Measurements from ENCODE around the gene WDR4.
"Not testable (repeated sequence)": the region's sequence is repeated elsewhere in the genome, so short reads cannot be mapped to it uniquely, and the experiment has no call there.

Gene WDR4

GRCh38 chr21:42878993-42879787, at the start of gene WDR4:
WDR4 (minus strand) TSS chr21:42879539; CDS start chr21:42879495, 44 bp downstream.
- no peaks in the 10 kb centered on the region for H3K27me3 ChIP-seq (ENCODE audit: control insufficient read depth, insufficient read depth, low read length)
- no peaks in the 10 kb centered on the region for H3K4me1 ChIP-seq (ENCODE audit: control insufficient read depth, insufficient read depth, low read length)
- H3K9me3 ChIP-seq (ENCODE audit: control insufficient read depth, insufficient read depth, low read length): no peaks in the 10 kb centered on the region
- H3K9ac ChIP-seq (ENCODE audit: low read depth, low read length): peak within 1 kb of the TSS; percentile 99
- H3K36me3 ChIP-seq (ENCODE audit: control insufficient read depth, insufficient read depth, low read length): peaks cover 11% of the 10 kb centered on the region
- H3K4me3 ChIP-seq (ENCODE audit: low read depth, low read length): peak within 1 kb of the TSS; percentile 98

GRCh38 chr21:42927474-42928200, 48.3 kb upstream of the WDR4 start:
- H3K4me1 ChIP-seq (ENCODE audit: control insufficient read depth, insufficient read depth, low read length); H3K36me3 ChIP-seq (ENCODE audit: control insufficient read depth, insufficient read depth, low read length); H3K4me3 ChIP-seq (ENCODE audit: low read depth, low read length); H3K9ac ChIP-seq (ENCODE audit: low read depth, low read length); H3K27me3 ChIP-seq (ENCODE audit: control insufficient read depth, insufficient read depth, low read length); H3K9me3 ChIP-seq (ENCODE audit: control insufficient read depth, insufficient read depth, low read length): not testable (repeated sequence)

- Histone ChIP-seq H3K9me3 (ENCODE audit: control insufficient read depth, insufficient read depth, low read length) (no peaks in the 10 kb centered on the region), H3K27me3 (ENCODE audit: control insufficient read depth, insufficient read depth, low read length) (no peaks in the 10 kb centered on the region), H3K36me3 (ENCODE audit: control insufficient read depth, insufficient read depth, low read length) (no peaks in the 10 kb centered on the region), H3K4me1 (ENCODE audit: control insufficient read depth, insufficient read depth, low read length) (peaks cover 7% of the 10 kb centered on the region), H3K9ac (ENCODE audit: low read depth, low read length) (peak within 1 kb of the TSS; percentile 47), H3K4me3 (ENCODE audit: low read depth, low read length) (peak within 1 kb of the TSS; percentile 30)
Observed at GRCh38 chr21:42925114-42925926, 46.0 kb upstream of the WDR4 start, which contains the start of gene ERVH48-1. ERVH48-1 (minus strand) TSS chr21:42925630; CDS start chr21:42919006, 6,624 bp downstream.

- H3K27me3 ChIP-seq (ENCODE audit: control insufficient read depth, insufficient read depth, low read length): no peaks in the 10 kb centered on the region
- H3K4me3 ChIP-seq (ENCODE audit: low read depth, low read length): peak overlapping the region; percentile 30
- peak overlapping the region; percentile 37 for H3K9ac ChIP-seq (ENCODE audit: low read depth, low read length)
Observed at GRCh38 chr21:42924433-42924751, 45.1 kb upstream of the WDR4 start.

GRCh38 chr21:42923553-42924432, 44.5 kb upstream of the WDR4 start:
- Histone ChIP-seq H3K4me3 (ENCODE audit: low read depth, low read length) (peak overlapping the region; percentile 30), H3K4me1 (ENCODE audit: control insufficient read depth, insufficient read depth, low read length) (peaks cover 7% of the 10 kb centered on the region), H3K27me3 (ENCODE audit: control insufficient read depth, insufficient read depth, low read length) (no peaks in the 10 kb centered on the region), H3K9me3 (ENCODE audit: control insufficient read depth, insufficient read depth, low read length) (no peaks in the 10 kb centered on the region), H3K9ac (ENCODE audit: low read depth, low read length) (peak overlapping the region; percentile 37), H3K36me3 (ENCODE audit: control insufficient read depth, insufficient read depth, low read length) (no peaks in the 10 kb centered on the region)

More at GRCh38 chr21:42924433-42924751, 45.1 kb upstream of the WDR4 start:
- Histone ChIP-seq H3K9me3 (ENCODE audit: control insufficient read depth, insufficient read depth, low read length) (no peaks in the 10 kb centered on the region), H3K4me1 (ENCODE audit: control insufficient read depth, insufficient read depth, low read length) (peaks cover 7% of the 10 kb centered on the region), H3K36me3 (ENCODE audit: control insufficient read depth, insufficient read depth, low read length) (no peaks in the 10 kb centered on the region)

- peaks cover 7% of the 10 kb centered on the region for H3K4me1 ChIP-seq (ENCODE audit: control insufficient read depth, insufficient read depth, low read length)
- H3K27me3 ChIP-seq (ENCODE audit: control insufficient read depth, insufficient read depth, low read length): no peaks in the 10 kb centered on the region
- H3K36me3 ChIP-seq (ENCODE audit: control insufficient read depth, insufficient read depth, low read length): no peaks in the 10 kb centered on the region
- H3K9me3 ChIP-seq (ENCODE audit: control insufficient read depth, insufficient read depth, low read length): no peaks in the 10 kb centered on the region
- no peak overlapping the region for H3K9ac ChIP-seq (ENCODE audit: low read depth, low read length)
- H3K4me3 ChIP-seq (ENCODE audit: low read depth, low read length): no peak overlapping the region
Observed at GRCh38 chr21:42922918-42923317, 43.6 kb upstream of the WDR4 start.

GRCh38 chr21:42921927-42922326, 42.6 kb upstream of the WDR4 start:
- Histone ChIP-seq H3K27me3 (ENCODE audit: control insufficient read depth, insufficient read depth, low read length) (no peaks in the 10 kb centered on the region), H3K9ac (ENCODE audit: low read depth, low read length) (no peak overlapping the region), H3K36me3 (ENCODE audit: control insufficient read depth, insufficient read depth, low read length) (no peaks in the 10 kb centered on the region), H3K9me3 (ENCODE audit: control insufficient read depth, insufficient read depth, low read length) (no peaks in the 10 kb centered on the region), H3K4me3 (ENCODE audit: low read depth, low read length) (no peak overlapping the region), H3K4me1 (ENCODE audit: control insufficient read depth, insufficient read depth, low read length) (peaks cover 7% of the 10 kb centered on the region)

- Histone ChIP-seq H3K4me1 (ENCODE audit: control insufficient read depth, insufficient read depth, low read length) (no peaks in the 10 kb centered on the region), H3K36me3 (ENCODE audit: control insufficient read depth, insufficient read depth, low read length) (no peaks in the 10 kb centered on the region), H3K9me3 (ENCODE audit: control insufficient read depth, insufficient read depth, low read length) (no peaks in the 10 kb centered on the region), H3K27me3 (ENCODE audit: control insufficient read depth, insufficient read depth, low read length) (no peaks in the 10 kb centered on the region), H3K4me3 (ENCODE audit: low read depth, low read length) (no peak overlapping the region), H3K9ac (ENCODE audit: low read depth, low read length) (no peak overlapping the region)
Observed at GRCh38 chr21:42918291-42918690, 39.0 kb upstream of the WDR4 start.

GRCh38 chr21:42913476-42913875, 34.1 kb upstream of the WDR4 start:
- Histone ChIP-seq H3K9me3 (ENCODE audit: control insufficient read depth, insufficient read depth, low read length) (no peaks in the 10 kb centered on the region), H3K9ac (ENCODE audit: low read depth, low read length) (no peak overlapping the region), H3K36me3 (ENCODE audit: control insufficient read depth, insufficient read depth, low read length) (peaks cover 19% of the 10 kb centered on the region), H3K27me3 (ENCODE audit: control insufficient read depth, insufficient read depth, low read length) (no peaks in the 10 kb centered on the region), H3K4me3 (ENCODE audit: low read depth, low read length) (no peak overlapping the region), H3K4me1 (ENCODE audit: control insufficient read depth, insufficient read depth, low read length) (no peaks in the 10 kb centered on the region)

- not testable (repeated sequence) for H3K4me1 ChIP-seq (ENCODE audit: control insufficient read depth, insufficient read depth, low read length); H3K27me3 ChIP-seq (ENCODE audit: control insufficient read depth, insufficient read depth, low read length); H3K9me3 ChIP-seq (ENCODE audit: control insufficient read depth, insufficient read depth, low read length); H3K4me3 ChIP-seq (ENCODE audit: low read depth, low read length); H3K9ac ChIP-seq (ENCODE audit: low read depth, low read length)
- peaks cover 24% of the 10 kb centered on the region for H3K36me3 ChIP-seq (ENCODE audit: control insufficient read depth, insufficient read depth, low read length)
Observed at GRCh38 chr21:42911920-42912319, 32.6 kb upstream of the WDR4 start.

- H3K4me1 ChIP-seq (ENCODE audit: control insufficient read depth, insufficient read depth, low read length); H3K9ac ChIP-seq (ENCODE audit: low read depth, low read length); H3K9me3 ChIP-seq (ENCODE audit: control insufficient read depth, insufficient read depth, low read length); H3K4me3 ChIP-seq (ENCODE audit: low read depth, low read length); H3K27me3 ChIP-seq (ENCODE audit: control insufficient read depth, insufficient read depth, low read length): not testable (repeated sequence)
- H3K36me3 ChIP-seq (ENCODE audit: control insufficient read depth, insufficient read depth, low read length): peaks cover 41% of the 10 kb centered on the region
Observed at GRCh38 chr21:42908484-42908883, 29.1 kb upstream of the WDR4 start.

Measured in iPS-15b (cell line).